ENCODE data around the gene DIRAS2. TPM values are rescaled to one million over a fixed set of nuclear protein-coding genes. Genes with fewer than 3 reads are reported as not detected.

DIRAS2 gene
- polyA plus RNA-seq, 3 donors = not detected

DNA sequence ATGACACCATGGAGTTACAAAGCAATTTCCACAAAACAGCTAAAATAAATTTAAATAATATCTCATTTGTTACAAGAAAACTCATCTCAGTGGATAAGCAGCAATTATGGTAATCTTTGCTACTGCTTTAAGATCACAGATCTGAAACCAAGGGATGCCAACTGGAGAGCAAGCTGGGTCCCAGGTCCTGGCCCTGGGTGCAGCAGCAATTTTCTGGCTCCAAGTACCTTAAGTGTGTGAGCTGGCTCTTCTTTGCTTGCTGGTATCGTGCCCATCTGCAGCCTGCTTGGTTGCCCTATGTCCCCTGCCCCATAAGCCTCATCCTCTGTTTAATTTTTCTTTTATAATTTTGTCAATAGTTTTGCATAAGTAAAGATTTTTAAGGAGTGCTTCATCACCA lies 41.5 kb upstream of the DIRAS2 start:
- intact Hi-C loops (cut with micrococcal nuclease) = no loop called here

GRCh38 chr9:90680534-90680933 lies 37.9 kb upstream of the DIRAS2 start:
- Mint-ChIP-seq H3K27me3 (ENCODE audit: low read depth in 3 of 3) (peaks cover 0 to 3% (median 0%) of the 10 kb centered on the region in 3 donors), H3K4me3 (no peak overlapping the region), H3K36me3 (no peaks in the 10 kb centered on the region), H3K9me3 (no peaks in the 10 kb centered on the region), H3K4me1 (no peaks in the 10 kb centered on the region), H3K27ac (no peak overlapping the region)
- Histone ChIP-seq H3K9me3 (replicated peaks in 1 of 2; ENCODE audit: control insufficient read depth in 1 of 2, insufficient read depth in 1 of 2, low read length in 2 of 2) (no peaks in the 10 kb centered on the region), H3K27ac (ENCODE audit: low read depth in 1 of 2, low read length in 2 of 2) (no peak overlapping the region), H3K4me1 (ENCODE audit: control insufficient read depth in 1 of 2, insufficient read depth in 2 of 2, low read length in 2 of 2) (no peaks in the 10 kb centered on the region), H2AFZ (ENCODE audit: insufficient read depth, low read depth, low read length, poor library complexity, severe bottlenecking) (no peak overlapping the region), H3K9ac (ENCODE audit: insufficient read depth, low read length, poor library complexity, severe bottlenecking) (no peak overlapping the region), H3K4me2 (replicated peaks; ENCODE audit: extremely low read depth, low read length, poor library complexity, severe bottlenecking) (no peak overlapping the region), H4K20me1 (ENCODE audit: insufficient read depth, low read length) (no peaks in the 10 kb centered on the region), H3K79me2 (ENCODE audit: insufficient read depth, low read length) (no peaks in the 10 kb centered on the region), H3K4me3 (replicated peaks in 1 of 3; ENCODE audit: low read depth in 2 of 3, low read length in 3 of 3) (no peak overlapping the region), H3K36me3 (replicated peaks in 1 of 2; ENCODE audit: control insufficient read depth in 1 of 2, insufficient read depth in 2 of 2, low read length in 2 of 2) (no peaks in the 10 kb centered on the region), H3K27me3 (ENCODE audit: control insufficient read depth in 2 of 2, insufficient read depth in 2 of 2, low read length in 2 of 2) (no peaks in the 10 kb centered on the region)
- no peak for DNase-seq
- WGBS (ENCODE audit: insufficient coverage) = 100% methylated on average over 4 of the region's 6 CpGs
- intact Hi-C loops (cut with micrococcal nuclease) = no loop called here
- TF ChIP-seq, protein P1, sequence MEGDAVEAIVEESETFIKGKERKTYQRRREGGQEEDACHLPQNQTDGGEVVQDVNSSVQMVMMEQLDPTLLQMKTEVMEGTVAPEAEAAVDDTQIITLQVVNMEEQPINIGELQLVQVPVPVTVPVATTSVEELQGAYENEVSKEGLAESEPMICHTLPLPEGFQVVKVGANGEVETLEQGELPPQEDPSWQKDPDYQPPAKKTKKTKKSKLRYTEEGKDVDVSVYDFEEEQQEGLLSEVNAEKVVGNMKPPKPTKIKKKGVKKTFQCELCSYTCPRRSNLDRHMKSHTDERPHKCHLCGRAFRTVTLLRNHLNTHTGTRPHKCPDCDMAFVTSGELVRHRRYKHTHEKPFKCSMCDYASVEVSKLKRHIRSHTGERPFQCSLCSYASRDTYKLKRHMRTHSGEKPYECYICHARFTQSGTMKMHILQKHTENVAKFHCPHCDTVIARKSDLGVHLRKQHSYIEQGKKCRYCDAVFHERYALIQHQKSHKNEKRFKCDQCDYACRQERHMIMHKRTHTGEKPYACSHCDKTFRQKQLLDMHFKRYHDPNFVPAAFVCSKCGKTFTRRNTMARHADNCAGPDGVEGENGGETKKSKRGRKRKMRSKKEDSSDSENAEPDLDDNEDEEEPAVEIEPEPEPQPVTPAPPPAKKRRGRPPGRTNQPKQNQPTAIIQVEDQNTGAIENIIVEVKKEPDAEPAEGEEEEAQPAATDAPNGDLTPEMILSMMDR (IDR thresholded peaks at IDR 0.05) = no peak

More for the DNA sequence above, 41.5 kb upstream of the DIRAS2 start:
- Histone ChIP-seq H2AFZ (ENCODE audit: insufficient read depth, low read depth, low read length, poor library complexity, severe bottlenecking) (no peak overlapping the region), H3K9me3 (replicated peaks in 1 of 2; ENCODE audit: control insufficient read depth in 1 of 2, insufficient read depth in 1 of 2, low read length in 2 of 2) (peaks cover 0 to 4% of the 10 kb centered on the region in 2 donors), H3K4me2 (replicated peaks; ENCODE audit: extremely low read depth, low read length, poor library complexity, severe bottlenecking) (no peak overlapping the region), H3K4me3 (replicated peaks in 1 of 3; ENCODE audit: low read depth in 2 of 3, low read length in 3 of 3) (no peak overlapping the region), H3K36me3 (replicated peaks in 1 of 2; ENCODE audit: control insufficient read depth in 1 of 2, insufficient read depth in 2 of 2, low read length in 2 of 2) (no peaks in the 10 kb centered on the region), H3K27me3 (ENCODE audit: control insufficient read depth in 2 of 2, insufficient read depth in 2 of 2, low read length in 2 of 2) (no peaks in the 10 kb centered on the region), H4K20me1 (ENCODE audit: insufficient read depth, low read length) (no peaks in the 10 kb centered on the region), H3K27ac (ENCODE audit: low read depth in 1 of 2, low read length in 2 of 2) (no peak overlapping the region), H3K9ac (ENCODE audit: insufficient read depth, low read length, poor library complexity, severe bottlenecking) (no peak overlapping the region), H3K79me2 (ENCODE audit: insufficient read depth, low read length) (no peaks in the 10 kb centered on the region), H3K4me1 (ENCODE audit: control insufficient read depth in 1 of 2, insufficient read depth in 2 of 2, low read length in 2 of 2) (no peaks in the 10 kb centered on the region)
- Mint-ChIP-seq H3K9me3 (peaks cover 2 to 11% (median 6%) of the 10 kb centered on the region in 7 donors), H3K36me3 (no peaks in the 10 kb centered on the region), H3K4me1 (no peaks in the 10 kb centered on the region), H3K27me3 (ENCODE audit: low read depth in 3 of 3) (peaks cover 2 to 5% (median 3%) of the 10 kb centered on the region in 3 donors), H3K27ac (no peak overlapping the region), H3K4me3 (no peak overlapping the region)
- no peak for DNase-seq
- TF ChIP-seq, protein P1 (IDR thresholded peaks at IDR 0.05) = no peak
- WGBS (ENCODE audit: insufficient coverage) = no CpG with 5 or more reads among the region's 1 CpG
